Cerebellar nuclear complex (tissue), 1 donor: ENCODE data around the gene MSI2.

ENCODE experiments used
- DNase-seq, 2 experiments: peaks; one replicate each; lab custom pipeline; 2025; lab: John Stamatoyannopoulos, UW

MSI2 gene

DNA sequence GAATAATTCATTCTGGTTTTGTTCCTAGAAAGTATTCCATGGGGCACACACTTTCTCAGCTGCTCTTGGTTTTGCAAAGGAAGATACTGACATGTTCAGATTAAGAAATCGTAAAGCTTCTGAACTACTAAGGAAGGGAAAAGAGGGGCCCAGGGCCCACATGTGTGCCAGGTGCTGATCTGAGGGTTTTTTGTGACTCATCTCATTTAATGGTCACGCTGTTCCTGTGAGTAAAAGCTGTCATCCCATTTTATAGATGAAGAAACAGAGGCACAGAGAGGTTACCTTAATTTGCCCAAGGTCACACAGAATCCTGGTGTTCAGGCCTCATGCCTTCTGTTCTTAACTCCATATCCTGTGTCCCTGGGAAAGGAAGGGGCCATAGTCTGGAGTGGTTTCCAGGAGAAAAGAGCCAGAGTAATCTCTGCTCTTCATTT lies 113.2 kb downstream of the MSI2 start:
- no peak for DNase-seq

GRCh38 chr17:57370037-57370581 lies 113.8 kb downstream of the MSI2 start:
- DNase-seq = no peak

DNA sequence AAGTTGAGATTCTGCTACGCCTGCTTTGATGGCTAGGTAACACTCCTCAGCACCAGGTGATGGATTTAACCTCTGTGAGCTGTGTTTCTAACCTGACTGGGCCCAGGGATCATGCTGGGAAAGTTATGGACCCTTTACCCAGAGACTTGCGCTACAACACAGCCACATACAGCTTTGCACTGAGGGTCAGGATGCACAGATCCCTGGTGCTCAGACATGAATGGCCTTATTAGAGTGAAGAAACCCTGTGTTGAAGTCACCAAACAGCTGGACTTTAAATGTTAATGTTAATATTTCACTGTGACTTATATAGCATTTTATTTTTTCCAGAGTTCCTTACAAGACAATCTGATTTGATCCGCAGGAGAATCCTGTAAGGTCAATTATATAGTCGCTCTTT lies 114.3 kb downstream of the MSI2 start:
- no peak for DNase-seq

DNA sequence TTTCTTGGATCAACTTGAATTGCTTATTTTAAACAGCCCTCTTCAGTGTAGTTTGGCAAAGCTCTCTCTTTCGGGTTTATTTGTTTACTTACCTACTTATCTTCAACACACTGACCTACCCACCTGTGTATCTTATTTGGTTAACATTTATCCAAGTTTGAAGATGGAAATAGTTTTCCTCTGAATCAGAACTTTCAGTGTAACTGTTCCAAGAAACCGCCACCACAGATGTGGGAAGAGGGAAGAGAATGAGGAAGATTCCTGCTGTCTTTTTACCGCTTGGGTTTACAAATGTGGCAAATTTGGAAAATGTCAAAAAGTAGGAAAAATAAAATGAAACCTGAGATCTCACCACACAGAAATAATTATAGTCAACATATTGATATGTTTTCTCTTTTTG lies 115.8 kb downstream of the MSI2 start:
- no peak for DNase-seq

DNA sequence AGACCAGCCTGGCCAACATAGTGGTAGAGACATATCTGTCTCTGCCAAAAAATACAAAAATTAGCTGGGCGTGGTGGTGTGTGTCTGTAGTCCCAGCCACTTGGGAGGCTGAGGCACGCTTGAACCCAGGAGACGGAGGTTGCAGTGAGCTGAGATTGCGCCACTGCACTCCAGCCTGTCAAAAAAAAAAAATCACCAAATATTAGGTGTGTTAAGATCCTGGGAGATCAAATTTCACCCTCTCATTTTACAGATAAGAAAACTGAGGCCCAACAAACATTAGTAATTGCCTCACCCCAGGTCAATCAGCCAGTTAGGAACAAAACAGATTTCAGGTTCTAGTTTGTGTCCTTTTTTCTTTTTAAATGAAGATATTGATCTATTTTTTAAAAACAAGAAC lies 116.7 kb downstream of the MSI2 start:
- DNase-seq = no peak

DNA sequence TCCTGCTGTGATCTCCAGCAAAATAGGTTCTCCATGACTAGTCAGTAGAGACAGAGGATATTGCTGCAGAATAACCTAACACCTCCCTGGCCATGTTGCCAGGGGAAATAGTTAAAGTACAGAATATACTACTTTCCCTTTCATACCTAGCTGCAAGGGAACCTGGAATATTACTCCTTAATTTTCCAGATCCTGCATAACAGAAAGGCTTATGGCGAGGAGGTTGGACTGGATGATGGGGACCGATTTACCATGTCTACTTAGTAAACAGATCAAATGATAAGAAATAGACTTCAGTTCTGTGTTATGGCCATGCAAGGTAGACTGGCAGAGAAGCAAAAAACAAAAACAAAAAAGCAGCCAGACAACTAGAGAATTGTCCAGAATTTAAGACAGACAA lies 117.4 kb downstream of the MSI2 start:
- no peak for DNase-seq

DNA sequence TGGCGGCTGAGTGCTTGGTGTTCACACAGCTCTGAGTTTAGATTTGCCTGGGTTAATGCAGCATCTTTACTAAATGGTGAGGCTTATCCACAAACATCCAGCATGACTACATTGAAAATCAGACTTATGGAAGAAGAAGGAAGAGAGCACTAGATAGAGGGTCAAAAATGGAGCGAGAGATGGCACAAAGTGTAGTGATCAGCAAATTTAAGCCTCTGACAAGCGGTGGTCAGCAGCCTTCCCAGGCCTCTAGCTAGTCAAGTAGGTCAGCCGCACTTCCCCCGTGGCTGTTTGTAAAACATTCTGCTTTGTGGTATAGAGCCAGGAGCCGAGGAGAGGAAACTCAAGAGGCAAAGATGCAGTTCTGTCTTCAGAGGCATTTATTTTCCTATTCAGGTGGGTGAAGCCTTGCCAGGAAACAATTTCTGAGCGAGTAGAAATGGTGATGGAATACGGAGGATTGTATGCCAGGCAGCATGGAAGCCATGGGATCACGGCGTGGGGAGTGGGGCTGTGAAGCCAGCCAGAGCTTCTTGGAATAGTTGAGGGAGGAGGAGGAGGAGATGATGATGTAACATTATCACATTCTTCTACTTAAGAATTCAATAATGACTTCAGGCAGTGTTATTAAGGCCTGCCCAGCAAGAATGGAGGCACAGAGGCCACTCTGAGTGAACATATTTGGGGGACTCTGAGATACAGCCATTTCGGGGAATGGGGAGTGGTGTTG lies 118.9 kb downstream of the MSI2 start:
- no peak for DNase-seq

DNA sequence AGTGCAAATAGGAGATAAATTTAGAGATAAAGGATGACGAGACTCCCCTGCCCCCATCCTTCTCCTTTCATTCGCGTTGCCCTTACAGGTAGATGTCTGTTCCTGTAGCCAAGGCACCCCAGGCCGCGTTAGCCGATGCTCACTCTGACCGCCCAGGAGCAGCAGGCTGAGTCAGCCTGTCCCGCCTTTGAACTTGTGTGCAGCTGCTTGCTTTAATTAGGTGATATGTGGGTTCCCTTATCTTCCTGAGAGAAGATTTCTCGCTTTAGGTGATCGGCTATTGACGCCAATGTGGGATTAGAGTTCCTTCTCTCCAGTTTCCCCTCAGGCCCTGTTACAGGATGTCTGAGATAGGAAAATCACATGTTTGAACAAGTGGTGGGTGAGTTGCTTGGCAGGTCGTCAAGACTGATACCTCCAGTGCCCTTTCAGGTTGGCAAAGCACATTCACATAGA lies 119.5 kb downstream of the MSI2 start:
- no peak for DNase-seq

GRCh38 chr17:57377094-57377493 lies 120.8 kb downstream of the MSI2 start:
- no peak for DNase-seq

DNA sequence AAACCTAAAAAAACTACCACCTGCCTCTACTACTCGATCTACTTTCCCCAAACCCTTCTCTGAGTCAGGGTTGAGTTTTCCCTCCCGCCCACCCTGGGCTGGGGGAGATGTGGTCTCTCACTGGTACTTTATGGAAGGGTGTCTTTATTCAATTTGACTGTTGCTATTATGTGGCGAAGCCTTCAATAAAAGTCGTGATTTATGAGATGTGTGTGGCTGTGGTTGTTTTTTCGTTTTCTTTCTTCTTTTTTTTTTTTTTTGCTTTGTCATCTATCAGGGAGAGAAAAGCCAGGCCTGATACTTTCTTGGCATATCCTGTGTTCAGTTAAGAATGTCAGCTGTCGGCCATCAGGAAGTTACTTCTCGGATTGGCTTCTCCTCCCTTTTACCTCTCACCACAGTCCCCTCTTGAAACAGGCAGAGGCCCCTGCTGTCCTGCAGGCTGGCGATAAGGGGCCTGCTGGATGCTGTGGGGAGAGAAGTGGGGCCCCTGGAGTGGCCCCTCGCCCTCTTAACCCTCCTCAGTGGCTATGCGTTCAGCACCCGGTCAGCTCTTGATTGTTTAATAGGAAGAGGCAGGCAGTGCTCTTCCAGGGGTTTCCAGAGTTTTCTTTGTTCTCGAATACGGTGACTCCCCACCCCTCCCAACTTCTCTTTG lies 123.0 kb downstream of the MSI2 start:
- no peak for DNase-seq

DNA sequence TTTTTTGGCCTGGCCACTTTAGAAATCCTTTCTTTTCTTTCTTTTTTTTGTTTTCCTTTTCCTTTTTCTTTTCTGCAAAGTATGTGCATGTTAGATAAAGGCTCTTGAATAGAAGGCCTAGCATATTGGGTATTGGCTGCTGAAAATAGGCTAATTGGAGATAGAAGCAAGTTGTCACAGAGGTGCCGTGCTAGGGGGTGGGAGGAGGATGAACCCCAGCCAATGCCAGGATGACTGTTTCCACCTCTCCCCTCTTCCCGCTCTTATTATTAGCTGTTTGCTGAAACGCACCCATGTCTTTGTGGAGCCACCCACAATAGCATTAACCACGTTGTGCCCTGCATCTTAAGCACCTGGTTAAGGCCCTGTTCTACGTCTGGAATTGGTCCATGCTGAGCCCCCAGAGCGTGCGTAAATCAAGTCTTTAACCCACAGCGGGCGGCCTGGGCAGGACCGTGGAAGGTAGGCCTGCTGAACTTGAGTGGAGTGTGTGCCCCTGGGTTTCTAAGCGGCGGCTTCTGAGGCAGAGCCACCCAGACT lies 123.6 kb downstream of the MSI2 start:
- no peak for DNase-seq

GRCh38 chr17:57381498-57381897 lies 125.2 kb downstream of the MSI2 start:
- DNase-seq = no peak

- DNase-seq = no peak
Observed at GRCh38 chr17:57384219-57384618, 127.9 kb downstream of the MSI2 start.

DNA sequence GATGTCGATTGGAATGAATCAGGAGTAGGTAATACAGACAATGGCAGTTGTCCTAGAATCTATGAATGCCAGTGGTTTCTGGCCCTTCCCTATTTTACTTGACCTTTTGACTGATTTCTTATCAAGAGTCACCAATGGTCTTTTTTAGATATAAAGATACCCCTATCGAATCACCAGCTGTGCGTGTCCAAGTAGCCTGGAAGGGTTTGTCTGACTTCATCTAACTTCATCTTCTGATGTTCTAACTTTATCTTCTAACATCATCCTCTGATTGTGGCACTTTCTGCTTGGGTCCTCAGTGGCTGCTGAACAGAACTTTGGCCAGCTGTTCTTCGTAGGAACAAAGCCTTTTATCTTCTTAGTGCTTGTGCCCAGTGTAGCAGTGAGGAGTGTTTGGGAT lies 129.7 kb downstream of the MSI2 start:
- DNase-seq = no peak

DNA sequence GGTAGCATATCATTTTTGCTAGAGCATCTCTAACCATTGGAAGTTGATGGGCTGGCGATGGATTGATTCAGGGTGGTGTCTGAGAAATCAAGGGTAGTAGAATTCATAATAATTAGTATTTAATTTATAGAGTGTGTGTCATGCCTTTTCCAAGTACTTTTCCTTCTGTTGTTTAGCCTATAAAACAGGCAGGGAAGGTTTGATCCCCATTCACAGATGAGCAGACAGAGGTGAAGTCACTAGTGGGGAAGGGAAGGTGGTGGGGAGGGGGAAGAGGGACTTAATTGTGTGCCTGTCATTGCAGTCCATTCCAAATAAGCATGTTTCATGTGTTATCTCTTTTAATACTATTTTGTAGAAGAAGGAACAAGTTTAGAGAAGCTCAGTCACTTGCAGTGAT lies 131.3 kb downstream of the MSI2 start:
- no peak for DNase-seq

GRCh38 chr17:57388131-57388725 lies 131.9 kb downstream of the MSI2 start:
- DNase-seq = no peak

- DNase-seq = no peak
Observed at GRCh38 chr17:57389473-57389872, 133.2 kb downstream of the MSI2 start.

- no peak for DNase-seq
Observed at GRCh38 chr17:57391076-57391825, 134.9 kb downstream of the MSI2 start.

DNA sequence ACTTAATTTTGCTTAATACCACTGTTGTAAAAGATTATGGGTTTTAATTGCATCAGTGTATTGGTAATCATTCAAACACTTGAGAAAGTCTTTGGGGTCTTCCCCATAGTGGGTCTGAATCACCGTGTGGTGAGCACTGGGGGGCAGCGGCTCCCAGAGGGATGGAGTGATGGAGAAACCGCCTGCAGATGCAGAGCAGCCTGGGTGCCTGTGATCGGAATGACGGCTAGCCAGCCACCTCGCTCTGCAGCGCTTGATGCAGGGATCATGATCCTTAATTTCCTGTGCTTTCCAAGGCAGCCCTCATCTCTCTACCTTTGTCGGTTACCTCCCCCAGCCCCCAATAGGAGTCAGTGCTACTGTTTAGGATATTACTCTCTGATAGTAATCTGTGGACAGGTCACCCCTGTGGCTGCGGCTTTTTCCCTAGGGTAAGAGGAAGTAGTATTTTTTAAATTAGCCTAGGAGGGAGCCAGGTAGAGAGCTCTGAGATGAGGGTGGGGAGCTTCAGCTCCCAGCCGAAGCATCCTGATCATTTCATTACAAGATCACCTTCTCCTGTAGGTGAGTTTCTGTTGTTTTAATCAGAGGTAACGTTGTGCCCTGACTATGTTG lies 135.6 kb downstream of the MSI2 start:
- no peak for DNase-seq

DNA sequence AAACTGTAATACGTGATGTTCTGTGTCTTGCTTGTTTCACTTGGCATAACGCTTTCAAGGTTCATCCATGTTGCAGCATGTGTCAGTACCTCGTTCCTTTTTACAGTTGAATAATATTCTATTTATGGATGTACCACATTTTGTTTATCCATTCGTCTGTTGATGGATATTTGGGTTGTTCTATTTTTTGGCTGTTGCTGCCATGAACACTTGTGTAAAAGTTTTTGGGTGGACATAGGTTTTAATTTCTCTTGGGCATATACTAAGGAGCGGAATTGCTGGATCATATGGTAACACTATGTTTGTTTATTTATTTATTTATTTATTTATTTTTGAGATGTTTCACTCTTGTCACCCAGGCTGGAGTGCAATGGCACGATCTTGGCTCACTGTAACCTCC lies 137.0 kb downstream of the MSI2 start:
- DNase-seq = no peak

- DNase-seq = no peak
Observed at GRCh38 chr17:57394375-57394774, 138.1 kb downstream of the MSI2 start.
